Nucleus accumbens (tissue), 56 donors: ENCODE results near the gene RGR.

ENCODE experiments used
- DNase-seq, 56 donors: peaks; one replicate each; lab custom pipeline; 2025; lab: John Stamatoyannopoulos, UW

The RGR gene

DNA sequence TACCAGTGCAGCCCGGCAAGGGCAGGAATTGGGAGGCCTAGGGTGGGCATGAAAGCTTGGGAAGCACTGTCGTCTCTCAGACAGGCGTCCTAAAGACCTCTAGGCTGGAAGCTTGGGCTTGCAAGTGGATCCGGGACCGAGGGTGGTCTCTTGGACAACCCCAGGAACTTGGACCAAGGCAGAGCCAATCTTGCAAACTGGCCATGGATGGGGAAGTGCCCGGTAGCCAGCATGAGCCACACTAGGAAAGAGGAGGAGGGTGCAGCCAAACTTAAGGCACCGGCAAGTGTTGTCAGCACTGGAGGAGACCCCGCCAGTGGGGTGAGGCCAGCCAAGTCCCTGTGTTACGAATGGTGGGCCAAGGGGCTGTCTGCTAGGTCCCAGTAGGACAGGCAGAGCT is 28.0 kb upstream of the RGR start:
- DNase-seq, result no peak

DNA sequence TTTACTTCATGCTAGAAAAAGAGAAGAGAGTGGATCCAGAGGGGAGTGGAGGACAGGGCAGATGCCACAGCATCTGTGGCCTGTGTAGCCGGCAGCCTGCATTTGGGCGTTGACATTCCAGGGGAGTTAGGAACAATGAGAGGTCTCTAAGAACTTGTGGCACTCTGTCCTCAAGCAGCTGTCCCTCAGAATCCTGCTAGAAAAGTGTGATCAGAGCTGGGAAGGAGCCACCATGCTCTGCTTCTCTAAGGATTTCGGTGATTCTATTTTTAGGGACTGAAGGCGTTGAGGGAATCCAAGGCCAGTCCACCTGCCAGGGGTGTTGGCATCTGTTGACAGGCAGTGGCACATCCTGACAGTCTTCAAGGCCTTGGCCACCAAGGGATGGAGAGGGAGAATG is 27.1 kb upstream of the RGR start:
- no peak for DNase-seq

DNA sequence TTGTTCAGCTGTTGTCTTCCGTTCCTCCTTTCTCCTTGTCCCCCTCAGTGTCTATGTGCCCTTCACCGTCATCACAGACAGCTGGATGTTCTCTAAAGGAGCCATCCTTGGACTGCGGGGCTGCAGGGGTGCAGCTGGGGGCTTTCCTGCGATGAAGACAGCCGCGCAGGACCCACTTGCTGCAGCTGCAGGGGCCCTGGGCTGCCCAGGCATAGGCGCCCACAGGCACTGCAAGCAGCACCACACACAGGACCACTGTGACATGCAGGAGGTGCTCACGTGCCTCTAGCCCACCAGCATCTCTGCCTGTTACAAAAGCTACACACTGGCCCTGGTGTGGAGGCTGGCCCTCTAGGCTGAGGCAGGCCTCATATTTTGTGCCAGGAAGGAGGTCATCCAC is 22.9 kb upstream of the RGR start:
- no peak for DNase-seq

DNA sequence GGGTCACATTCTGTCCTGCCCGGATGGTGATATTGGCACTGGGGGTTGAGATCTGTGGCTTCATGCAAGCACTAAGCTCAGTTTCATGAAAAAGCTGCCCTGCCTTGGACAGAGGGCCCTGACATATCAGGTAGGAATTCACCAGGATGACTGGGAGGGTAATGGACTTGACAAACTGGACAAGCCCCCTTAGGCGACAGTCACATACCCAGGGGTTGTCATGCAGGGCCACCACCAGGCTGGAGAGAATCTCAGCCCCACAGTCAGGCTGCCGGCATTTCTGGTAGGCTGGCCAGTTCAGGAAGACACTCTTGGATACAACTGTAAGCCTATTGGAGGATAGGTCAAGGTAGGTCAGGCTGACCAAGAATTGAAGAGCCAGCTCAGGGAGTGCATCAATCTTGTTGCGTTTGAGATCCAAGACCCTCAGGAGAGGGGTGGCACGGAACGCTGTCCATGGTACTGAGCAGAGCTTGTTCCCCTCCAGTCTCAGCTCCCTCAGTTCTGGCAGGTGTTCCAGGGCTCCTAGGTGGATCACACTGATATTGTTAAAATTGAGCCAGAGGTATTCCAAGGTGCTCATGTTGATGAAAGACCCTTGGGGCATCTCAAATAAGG is 20.3 kb upstream of the RGR start:
- no peak for DNase-seq

DNA sequence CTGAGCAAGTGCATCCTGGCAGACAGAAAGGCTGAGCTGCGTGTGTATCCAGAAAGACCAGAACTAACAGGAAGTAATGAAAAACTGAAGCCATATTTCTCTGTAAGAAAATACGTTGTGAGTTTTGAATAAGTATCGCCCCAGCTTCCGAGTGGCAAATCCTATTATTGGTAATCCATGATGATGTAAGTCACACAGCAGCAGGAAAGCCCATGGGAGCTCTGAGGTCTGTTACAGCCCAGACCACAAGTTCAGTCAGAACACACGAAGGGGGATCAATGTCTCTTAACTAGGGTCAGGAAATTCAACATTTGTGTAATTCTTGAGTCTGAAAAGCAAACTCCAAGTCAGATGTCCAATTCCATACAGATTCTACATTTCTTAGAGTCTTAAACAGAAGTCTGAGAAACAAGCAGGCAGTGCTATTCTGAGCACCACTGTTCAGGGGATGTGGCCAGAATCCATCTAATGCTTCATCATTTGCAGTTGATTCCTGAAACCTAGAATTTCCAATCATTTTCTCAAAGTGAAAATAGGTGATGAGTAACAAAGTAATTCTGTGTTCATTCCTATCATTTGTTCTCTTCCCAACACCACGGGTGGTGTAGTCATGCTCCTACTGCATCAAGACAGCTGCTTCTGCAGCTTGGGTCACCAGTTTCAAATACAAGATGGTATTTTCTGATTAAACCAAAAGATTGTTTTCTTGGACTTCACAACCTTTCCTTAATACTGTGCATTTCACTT is 19.3 kb upstream of the RGR start, which contains the start of gene LRIT2:
LRIT2 (minus strand) TSS at position 118 of the 747 bp plus-strand sequence; CDS start at position 94, 24 bp downstream.
- DNase-seq, result no peak

DNA sequence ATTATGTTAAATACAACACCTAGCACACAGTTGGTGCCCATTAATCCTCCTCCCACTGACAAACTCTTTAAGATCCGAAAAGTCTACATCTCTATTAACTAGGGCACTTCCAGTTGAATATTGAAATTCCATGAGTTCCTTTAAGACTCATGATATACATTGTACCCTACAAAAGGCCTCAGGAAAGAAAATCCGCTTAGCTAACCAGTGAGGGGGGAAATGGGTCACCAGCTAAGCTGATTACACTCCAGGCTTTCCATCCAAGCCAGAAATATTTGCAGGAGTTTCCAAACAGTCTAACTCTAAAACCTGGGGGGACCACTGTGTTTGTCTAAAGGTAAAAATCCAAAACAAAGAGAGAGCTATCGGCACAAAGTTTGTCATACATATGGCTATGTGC is 18.2 kb upstream of the RGR start:
- no peak for DNase-seq

DNA sequence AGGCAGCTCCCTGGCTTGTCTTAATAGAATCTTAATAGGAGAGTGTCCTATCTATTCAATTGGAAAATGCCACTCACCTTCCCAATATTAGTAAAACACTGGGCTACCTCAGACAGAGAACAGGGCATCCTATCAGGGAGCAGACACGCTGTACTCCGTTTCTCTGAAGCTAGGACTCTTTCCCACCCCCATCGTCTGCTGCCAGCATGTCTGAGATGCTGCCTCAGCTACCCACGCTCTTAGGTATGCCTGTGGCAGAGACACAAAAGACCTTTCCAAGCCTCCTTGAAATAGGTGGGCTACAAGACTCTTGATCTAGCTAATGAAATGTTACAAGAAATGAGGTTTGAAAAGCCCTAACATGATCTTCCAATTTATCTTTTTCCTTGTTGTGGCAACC is 17.0 kb upstream of the RGR start:
- peak in 17 of 56 donors; percentile 6 to 64 (median 30) for DNase-seq

DNA sequence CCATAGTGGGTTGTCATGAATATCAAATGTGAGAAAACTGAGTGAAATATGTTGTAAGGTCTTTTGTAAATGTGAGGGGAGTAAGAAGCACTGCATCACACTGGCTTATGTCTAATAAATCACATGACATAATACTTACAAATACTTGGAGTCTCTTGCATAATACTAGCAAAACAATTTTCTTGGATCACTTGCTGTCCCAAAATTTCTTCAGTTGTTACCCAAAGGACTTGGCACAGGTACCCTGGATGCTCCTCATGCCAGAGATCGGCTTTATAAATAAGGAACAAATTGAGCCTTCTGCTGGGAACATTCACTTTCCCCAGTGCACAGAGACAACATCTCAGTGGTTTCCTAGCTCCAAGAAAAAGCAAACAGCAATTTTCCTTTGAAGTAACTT is 14.5 kb upstream of the RGR start:
- DNase-seq, result no peak

DNA sequence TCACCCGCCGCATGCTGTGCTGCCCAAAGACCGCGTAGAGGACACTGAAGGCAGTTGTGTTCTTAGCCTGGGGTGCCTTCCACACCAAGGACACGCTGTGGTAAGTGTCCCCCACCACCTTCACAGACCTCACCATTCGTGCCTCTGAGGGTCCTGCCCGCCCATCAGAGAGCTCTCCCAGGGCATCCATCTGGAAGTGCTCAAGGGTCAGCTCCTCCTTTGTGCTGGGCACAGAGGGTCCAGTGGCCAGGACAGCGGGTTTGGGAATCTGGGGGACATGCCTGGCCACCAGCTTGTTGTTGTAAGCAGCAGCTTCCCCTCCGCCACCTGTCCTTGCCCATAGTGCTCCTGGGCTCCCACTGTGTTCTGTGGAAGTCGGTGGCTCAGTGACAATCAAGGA is 12.5 kb upstream of the RGR start:
- DNase-seq, result no peak

DNA sequence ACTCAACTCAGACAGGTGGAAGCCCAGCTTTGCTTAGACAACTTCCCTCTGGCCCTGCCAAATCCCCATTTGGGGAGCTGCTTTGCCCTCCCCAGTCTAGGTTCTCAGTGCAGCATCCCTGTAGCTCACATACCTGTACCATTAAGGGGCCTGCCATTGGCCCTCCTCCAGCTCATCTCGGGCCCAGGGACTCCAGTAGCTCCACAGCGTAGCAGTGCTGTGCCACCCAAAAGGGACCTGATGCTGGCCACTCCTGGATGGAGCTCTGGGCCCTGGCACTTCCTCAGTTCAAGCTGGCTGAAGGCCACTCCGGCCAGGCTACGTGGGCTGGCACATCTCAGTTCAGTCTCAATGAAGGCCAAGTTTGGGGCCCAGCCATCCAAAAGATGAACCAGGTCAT is 10.9 kb upstream of the RGR start:
- peak in 1 of 56 donors; percentile 8 for DNase-seq

DNA sequence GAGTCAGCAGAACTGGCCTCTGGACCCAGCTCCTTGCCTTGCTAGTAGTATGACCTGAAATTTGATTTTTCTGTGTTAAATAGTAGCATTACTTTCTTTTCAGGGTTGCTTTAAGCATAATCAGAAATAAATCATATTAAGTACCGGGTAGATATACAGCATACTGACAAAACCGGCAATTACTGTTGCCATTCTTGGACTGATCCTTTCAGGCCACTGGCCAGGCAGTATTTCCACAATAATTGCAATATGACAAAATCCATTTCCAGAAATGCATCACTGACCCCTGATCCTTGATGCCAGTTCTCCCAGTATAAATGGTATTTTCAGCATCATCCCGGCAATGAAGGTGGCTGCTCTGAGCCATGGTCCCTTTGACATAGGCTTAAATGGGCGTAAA is 10.4 kb upstream of the RGR start:
- no peak for DNase-seq

DNA sequence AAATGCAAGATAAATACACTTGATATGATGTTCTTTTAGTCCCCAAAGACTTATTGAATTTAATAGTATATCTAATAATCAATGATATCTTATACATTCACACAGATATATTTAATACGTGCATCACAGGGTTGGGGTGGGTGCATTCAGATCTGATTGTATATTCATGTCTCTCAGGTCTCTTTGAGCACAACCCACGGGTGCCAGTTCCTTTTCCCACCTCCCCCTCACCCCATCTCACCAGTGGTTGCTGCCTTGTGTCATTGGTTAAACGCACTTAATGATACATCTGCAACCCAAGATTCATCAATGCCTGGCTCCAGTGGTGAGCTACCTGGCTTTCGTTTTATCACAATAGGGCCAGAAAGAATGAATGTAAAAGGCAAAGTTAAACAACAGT is 9.8 kb upstream of the RGR start:
- no peak for DNase-seq

DNA sequence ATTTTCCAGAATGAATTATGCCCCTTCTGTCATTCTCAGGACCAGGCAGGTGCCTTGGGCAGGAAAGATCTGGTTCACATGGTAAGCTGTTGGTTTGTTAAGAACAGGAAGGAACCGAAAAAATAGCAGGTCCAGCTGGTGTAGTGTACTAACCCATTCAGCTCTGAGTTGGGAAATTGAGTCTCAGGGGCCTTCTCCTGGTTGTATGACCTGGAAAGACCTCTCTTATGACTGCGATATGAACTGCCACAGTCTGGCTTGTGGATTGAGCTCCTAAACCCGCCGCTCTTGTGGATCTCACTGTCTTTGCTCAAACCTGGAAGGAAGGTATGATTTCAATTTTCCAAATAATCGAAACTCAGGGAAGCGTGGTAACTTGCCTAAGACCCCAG is 8.1 kb upstream of the RGR start:
- DNase-seq, result no peak

DNA sequence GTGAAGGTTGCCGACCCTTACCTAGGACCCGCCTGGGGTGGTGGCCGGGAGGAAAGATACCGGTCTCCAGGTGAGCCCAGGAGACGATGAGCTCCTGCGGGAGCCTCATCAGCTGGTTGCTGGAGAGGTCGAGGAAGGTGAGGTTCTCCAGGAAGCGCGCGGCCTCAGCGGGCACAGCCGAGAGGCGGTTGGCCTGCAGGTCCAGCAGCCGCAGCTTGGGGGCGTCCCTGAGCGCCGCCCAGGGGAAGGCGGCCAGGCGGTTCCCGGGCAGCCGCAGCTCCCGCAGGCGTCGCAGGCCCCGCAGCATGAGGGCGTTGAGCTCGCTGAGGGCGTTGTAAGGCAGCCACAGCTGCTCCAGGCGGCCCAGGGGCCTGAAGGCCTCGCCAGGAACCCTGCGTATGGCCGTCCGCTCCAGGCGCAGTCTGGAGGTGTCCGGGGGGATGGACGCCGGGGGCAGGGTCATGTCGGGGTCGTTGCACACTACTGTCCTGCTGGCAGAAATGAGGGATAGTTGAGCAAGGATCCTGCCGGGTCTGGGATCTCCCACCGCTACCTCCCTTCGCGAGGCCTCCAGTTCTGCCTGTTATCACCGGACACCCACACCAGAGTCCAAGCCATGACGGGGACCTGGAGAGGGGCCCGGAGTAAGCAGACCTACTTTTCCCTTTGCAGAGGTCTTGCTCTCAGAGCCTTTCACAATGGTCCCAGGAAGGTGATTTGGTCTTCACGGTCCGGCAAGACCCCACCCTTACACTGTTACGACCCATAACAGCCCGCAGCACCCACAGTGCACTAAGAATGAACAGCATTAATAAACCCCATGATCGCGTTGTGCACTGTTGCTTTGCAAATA is 7.4 kb upstream of the RGR start:
- DNase-seq, result no peak

DNA sequence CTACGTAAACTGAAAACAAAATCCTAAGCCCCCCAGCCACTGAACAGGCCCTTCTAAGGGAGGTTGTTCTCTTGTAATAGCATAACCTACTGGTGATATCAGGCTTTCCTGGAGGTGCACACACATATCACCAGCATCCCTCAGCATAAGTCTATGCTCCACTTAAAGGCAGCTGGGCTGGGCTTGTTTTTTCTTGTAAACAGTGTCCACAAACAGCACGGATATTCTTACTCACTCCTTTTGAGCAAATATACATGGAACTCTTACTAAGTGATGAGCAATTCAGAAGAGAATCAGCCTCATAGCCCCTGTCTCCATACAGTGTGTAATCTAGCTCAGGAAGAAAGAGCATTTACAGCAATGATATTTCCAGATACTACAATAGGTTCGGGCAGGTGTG is 5.9 kb upstream of the RGR start:
- no peak for DNase-seq

DNA sequence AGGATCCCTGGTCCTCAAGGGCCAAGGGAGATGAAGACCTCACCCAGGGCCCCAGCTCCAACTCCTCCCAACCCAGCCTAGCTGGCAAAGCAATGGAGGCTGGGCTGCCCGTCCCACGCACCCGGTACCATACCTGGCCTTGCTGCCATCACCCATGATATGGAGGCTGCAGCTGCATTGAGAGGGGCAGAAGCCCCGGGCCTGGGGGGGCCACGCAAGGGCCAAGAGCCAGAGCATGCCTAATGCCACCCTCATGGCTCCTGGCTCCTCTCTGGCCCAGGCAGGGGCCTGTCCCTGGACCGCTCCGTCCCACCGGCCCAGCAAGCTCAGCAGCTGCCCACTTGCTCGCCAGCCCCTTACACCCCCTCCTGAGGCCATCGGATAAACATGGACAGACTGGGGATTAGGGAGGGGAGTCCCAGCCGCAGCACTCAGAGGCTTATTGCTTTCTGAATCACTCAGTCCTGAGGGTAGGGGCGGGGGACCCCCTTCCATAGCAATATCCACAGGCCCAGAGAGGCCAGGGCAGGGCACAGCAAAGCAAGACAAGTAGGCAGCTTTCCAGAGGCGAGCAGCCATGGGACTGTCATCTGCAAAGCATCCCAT is 3.6 kb upstream of the RGR start, which contains the start of gene LRIT1:
LRIT1 (minus strand) TSS at position 362 of the 606 bp plus-strand sequence; CDS start at position 255, 107 bp downstream.
- DNase-seq, result no peak

DNA sequence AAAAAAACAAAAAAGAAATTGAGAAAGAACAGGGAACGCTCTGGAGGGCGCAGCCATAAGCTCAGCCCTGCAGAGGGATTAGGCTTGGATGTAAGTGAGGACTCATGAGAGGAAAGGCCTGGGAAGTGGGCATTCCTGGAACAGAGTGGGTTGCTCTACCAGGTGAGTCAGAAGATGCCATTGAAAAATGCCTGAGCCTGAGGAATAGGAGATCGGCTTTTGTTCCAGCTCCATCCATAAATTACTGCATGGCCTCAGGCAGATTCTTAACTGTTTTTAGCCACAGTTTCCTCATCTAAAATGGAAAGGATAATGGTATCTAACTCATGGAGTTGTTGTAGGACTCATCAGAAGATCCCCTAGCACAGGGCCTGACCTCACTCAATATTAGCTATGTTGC is 1.1 kb upstream of the RGR start:
- no peak for DNase-seq

DNA sequence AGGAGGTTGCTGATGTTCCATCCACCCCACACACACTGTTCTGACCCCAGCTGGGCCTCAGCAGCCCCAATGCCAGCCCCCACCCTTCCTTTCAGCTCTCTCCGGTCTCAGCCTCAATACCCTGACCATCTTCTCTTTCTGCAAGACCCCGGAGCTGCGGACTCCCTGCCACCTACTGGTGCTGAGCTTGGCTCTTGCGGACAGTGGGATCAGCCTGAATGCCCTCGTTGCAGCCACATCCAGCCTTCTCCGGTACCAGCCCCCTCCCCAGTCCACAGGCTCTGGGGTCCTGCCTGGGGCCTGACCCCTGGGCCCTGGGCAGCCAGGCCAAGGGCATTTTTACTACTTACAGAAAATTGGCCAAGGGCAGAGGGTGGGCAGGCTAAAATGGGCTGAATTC is 2.6 kb downstream of the RGR start:
- DNase-seq, result no peak

DNA sequence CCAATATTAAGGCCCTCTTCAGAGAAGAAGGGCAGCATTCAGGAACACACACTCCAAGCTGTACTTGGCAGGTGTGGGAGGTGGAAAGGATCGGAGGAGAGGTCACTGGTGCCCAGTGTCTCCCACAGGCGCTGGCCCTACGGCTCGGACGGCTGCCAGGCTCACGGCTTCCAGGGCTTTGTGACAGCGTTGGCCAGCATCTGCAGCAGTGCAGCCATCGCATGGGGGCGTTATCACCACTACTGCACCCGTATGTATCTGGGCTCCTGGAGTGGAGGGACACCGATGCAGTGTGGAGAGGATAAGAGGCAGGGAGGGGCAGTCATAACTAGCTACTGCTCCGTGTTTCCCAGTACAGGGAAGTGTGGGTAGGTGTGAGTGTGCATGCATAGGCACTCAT is 3.9 kb downstream of the RGR start:
- DNase-seq, result peak in 2 of 56 donors; percentile 8 to 30

DNA sequence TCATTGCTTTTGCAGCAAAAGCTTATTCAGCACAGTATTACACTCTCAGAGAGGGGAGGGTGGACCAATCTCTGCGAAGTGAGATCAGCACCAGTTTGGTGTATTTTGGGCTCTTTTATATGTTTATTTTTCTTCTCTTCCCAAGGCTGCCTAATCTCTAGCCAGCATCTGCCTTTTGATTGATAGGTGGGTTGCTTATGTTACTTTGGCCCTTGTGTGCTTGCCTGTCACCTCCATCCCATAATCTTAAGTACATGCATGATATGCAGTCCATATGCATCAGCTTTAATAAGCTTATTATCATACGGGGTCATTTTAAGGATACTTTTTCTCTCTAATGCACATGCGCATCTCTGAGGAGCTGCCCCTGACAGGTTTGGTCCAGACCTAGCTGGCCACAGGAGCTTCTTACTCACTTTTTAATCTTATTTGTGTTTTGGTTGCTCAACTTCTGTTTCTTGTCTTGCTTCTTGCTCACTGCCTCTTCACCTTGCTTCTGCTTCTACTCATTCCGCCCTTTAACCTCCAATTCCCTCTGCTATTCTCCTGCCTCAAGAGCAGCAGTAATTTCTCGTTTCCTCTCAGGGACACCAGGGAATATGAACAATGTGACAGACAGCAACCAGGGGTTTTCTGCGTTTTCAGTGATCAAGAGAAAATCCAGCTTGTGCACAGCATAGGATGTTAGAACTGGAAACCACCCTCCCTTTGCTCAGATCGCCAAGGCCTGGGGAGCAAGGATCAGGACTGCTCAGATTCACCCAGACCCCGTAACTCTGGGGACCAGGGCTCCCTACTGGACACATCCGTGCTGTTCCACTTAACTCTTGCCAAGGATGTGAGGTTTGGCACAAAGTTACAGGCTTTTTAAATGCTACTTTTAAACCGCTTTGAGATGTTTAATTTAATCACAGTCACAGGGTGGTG is 10.0 kb downstream of the RGR start:
- no peak for DNase-seq
